Inflammatory macrophage treated with lipopolysaccharide for 4 hours (primary cell): ENCODE data around the gene SLC4A4.

Source experiments
- DNase-seq: peaks from one replicate; pipeline ENCODE4 v3.0.0-alpha.2; 2020

Gene SLC4A4

GRCh38 chr4:71474731-71475130 is 135.9 kb downstream of the SLC4A4 start:
- no peak for DNase-seq

- DNase-seq = no peak
These were observed 137.4 kb downstream of the SLC4A4 start for GRCh38 chr4:71476240-71476639.

- no peak for DNase-seq
These were observed 147.9 kb downstream of the SLC4A4 start for GRCh38 chr4:71486550-71487343.

GRCh38 chr4:71487344-71487920 is 148.6 kb downstream of the SLC4A4 start:
- DNase-seq = no peak

GRCh38 chr4:71494539-71494938 is 155.7 kb downstream of the SLC4A4 start:
- DNase-seq = no peak

- DNase-seq = no peak
These were observed 156.6 kb downstream of the SLC4A4 start for GRCh38 chr4:71495454-71495853.

GRCh38 chr4:71497078-71497477 is 158.3 kb downstream of the SLC4A4 start:
- no peak for DNase-seq

GRCh38 chr4:71498002-71498401 is 159.2 kb downstream of the SLC4A4 start:
- DNase-seq = no peak

- DNase-seq = no peak
These were observed 159.8 kb downstream of the SLC4A4 start for GRCh38 chr4:71498625-71499024.

GRCh38 chr4:71501992-71502391 is 163.2 kb downstream of the SLC4A4 start:
- DNase-seq = no peak

- DNase-seq = no peak
These were observed 179.6 kb downstream of the SLC4A4 start for GRCh38 chr4:71518283-71518989.

- DNase-seq = no peak
These were observed 181.5 kb downstream of the SLC4A4 start for GRCh38 chr4:71520308-71520707.

- no peak for DNase-seq
These were observed 182.0 kb downstream of the SLC4A4 start for GRCh38 chr4:71520850-71521249.

GRCh38 chr4:71524756-71525155 is 185.9 kb downstream of the SLC4A4 start:
- no peak for DNase-seq

- no peak for DNase-seq
These were observed 188.0 kb downstream of the SLC4A4 start for GRCh38 chr4:71526637-71527406.

GRCh38 chr4:71532407-71532806 is 193.6 kb downstream of the SLC4A4 start:
- no peak for DNase-seq

GRCh38 chr4:71533121-71533520 is 194.3 kb downstream of the SLC4A4 start:
- no peak for DNase-seq

- DNase-seq = no peak
These were observed 198.8 kb downstream of the SLC4A4 start for GRCh38 chr4:71537551-71538065.

GRCh38 chr4:71538528-71538927 is 199.7 kb downstream of the SLC4A4 start:
- no peak for DNase-seq

- no peak for DNase-seq
These were observed 202.0 kb downstream of the SLC4A4 start for GRCh38 chr4:71540749-71541269.

GRCh38 chr4:71541541-71541940 is 202.7 kb downstream of the SLC4A4 start:
- DNase-seq = no peak

GRCh38 chr4:71545168-71545567 is 206.3 kb downstream of the SLC4A4 start:
- no peak for DNase-seq
